Stimulated activated naive CD4-positive, alpha-beta T cell treated with Interleukin-2 at 50 U/mL for 16 hours (primary cell): ENCODE results near the gene CKB.

Experiments used
- DNase-seq: peaks from one replicate; lab custom pipeline; 2025; lab: John Stamatoyannopoulos, UW

Gene CKB

GRCh38 chr14:103522649-103523574, at the start of gene CKB:
Gene CKB, minus strand, starts transcription at chr14:103522830. Its CDS starts 337 bp downstream, at chr14:103522493.
- no peak for DNase-seq

DNA sequence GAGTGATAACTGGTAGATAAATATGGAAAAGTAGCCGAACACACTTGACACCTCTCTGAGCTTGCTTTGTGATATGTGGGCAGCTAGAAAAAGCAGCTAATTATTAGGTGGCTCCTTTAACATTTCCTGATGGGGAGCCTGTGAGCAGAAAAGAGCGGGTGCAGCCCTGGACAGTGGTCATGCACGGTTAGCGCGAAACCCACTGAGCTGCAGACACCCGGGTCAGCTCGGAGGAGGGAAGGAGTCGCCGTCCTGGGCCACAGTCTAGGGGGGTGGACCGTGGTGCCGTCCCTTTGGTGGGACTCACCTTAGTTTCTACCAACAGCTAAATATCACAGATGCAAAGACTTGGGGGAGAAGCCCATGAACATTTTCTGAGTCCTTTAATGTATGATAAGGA, 46.8 kb upstream of the CKB start:
- no peak for DNase-seq

- no peak for DNase-seq
Observed at GRCh38 chr14:103568952-103569351, 46.3 kb upstream of the CKB start.

DNA sequence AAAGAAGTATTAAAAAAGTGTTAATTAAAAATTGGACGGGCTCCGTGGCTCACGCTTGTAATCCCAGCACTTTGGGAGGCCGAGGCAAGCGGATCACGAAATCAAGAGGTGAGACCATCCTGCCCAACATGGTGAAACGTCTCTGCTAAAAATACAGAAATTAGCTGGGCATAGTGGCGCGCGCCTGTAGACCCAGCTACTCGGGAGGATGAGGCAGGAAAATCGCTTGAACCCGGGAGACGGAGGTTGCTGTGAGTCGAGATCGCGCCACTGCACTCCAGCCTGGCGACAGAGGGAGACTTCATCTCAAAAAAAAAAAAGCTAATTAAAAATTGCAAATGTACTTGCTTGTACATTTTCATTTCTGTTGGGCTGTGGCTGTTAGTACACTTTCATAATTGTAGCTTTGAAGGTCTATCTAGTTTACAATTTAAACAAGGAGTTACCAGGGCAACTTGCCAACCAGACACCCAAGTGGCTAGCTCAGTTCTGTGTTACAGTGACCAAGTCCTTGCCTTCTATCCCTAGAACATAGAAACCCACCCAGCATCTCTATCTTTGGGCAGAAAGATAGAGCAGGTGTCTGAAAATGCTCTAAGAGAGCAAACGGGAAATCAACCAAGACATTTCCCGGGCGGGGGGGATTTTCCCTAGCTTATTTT, 41.3 kb upstream of the CKB start:
- no peak for DNase-seq

DNA sequence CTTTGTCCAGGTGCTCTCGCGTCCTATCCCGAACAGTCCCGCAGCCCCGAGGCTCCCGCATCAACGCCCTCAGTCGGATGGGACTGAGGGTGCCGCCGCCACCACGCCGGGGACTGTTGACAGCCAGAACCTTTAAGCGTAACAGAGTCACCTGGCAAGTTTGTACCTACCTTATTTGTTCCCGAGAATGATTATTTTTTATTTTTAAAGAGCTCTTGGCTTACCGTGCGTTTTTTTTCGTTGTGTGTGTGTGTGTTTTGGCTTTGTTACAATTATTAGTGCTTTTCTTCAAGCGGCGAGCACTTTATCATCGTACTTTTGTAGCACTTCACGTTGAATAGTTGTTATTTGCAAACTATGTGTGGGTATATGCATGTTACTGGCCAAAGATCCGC, 40.6 kb upstream of the CKB start:
- DNase-seq = peak; percentile 41

- peak; percentile 84 for DNase-seq
Observed at GRCh38 chr14:103562429-103563225, 40.0 kb upstream of the CKB start, which contains the start of the genes BAG5 and COA8. Gene BAG5, minus strand, starts transcription at chr14:103562657. Its CDS starts 1,493 bp downstream, at chr14:103561164. Gene COA8, plus strand, starts transcription at chr14:103562960. Its CDS starts 42 bp downstream, at chr14:103563002.

DNA sequence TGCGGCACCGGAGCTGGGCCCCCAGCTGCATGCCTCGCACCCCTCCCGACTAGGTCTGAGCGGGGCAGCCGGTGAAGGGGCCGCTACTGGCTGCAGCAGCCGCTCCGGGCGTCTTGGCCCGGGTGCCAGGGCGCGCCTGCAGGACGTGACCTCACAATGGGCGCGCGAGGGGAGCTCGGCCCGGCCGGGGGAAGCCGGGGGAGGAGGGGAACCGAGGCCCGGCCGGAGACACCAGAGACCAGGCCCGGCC, 39.5 kb upstream of the CKB start:
- DNase-seq = no peak

GRCh38 chr14:103561381-103562178, 39.0 kb upstream of the CKB start:
- peak; percentile 43 for DNase-seq

DNA sequence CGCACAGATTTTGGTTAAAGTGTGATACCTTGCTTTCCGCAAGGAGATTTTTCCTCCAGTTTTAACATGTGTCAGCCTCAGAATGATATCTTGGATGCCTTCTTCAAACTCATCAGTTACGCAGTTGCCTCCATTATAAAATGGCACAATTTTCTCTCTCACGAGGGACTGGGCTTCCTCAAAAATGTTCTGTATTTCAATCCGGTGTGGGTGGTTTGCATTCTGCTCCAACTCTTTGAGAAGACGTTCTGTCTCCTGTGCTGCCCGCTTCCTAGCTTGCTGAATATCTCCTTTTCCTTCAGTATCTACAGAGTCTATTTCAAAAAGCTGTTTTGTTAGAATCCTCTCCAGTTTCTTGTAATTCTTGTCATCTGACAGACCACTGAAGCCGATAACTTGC, 38.1 kb upstream of the CKB start:
- no peak for DNase-seq

DNA sequence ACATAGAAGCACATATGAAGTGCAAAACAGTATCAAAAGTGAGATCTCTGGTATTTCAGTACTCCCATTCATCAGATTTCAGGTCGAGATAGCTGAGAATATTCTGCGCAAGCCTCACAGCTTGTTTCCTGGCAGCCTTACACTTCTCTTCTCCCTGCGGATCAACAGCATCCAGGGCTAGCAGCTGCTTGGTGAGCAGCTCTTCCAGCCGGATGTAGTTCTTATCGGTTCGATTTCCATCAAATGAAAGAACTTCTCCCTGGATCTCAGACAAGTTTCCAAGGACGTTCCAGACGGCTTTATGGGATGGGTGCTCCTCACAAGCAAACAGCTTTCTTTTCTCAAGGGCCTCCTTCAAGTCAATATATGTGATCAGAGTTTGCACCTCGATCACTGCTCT, 37.1 kb upstream of the CKB start:
- DNase-seq = no peak

- DNase-seq = no peak
Observed at GRCh38 chr14:103558071-103558882, 35.6 kb upstream of the CKB start.

GRCh38 chr14:103556946-103557758, 34.5 kb upstream of the CKB start:
- DNase-seq = no peak

- DNase-seq = no peak
Observed at GRCh38 chr14:103555559-103556337, 33.1 kb upstream of the CKB start.

GRCh38 chr14:103552846-103553210, 30.2 kb upstream of the CKB start:
- no peak for DNase-seq

GRCh38 chr14:103552011-103552845, 29.6 kb upstream of the CKB start:
- no peak for DNase-seq

DNA sequence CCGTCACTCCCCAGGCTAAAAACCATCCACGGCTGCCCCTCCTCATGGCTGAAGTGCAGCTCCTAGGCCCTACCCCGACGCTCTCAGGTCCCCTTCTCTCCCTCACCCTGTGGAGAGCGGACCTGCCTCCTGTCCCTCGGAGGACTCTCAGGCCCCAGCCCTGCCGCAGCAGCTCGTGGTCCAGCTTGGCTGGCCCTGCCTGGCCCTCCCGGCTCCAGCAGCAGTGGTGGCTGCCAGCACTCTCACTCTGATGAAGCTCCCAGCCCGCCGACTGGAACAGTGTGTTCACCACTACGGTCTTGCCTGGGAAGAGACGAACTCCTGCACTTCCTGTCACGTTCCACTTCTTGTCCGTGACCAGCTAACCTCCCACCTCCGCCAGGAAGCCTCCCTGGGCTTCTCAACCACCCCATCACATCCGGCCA, 28.7 kb upstream of the CKB start:
- DNase-seq = no peak

GRCh38 chr14:103550451-103551337, 28.1 kb upstream of the CKB start:
- no peak for DNase-seq
